K562 (cell line): ENCODE measurements around the gene SNX15.

Experiments
- BRD4 ChIP-seq: fragments of 200-600 bp; sonication (generic); IDR thresholded peaks from 2 replicates; pipeline ENCODE4 v1.6.1; 2017; ENCODE audit warnings: inconsistent platforms
- NONO ChIP-seq, 2 experiments: fragments of 200-400 bp in 1 of 2; fragments of 450-650 bp in 1 of 2; formaldehyde crosslinking in 1 of 2; IDR thresholded peaks; 2 replicates each; pipeline ENCODE4 v1.6.1; 2017; ENCODE audit warnings: low read depth in 2 of 2, mild to moderate bottlenecking in 2 of 2, moderate library complexity in 2 of 2, low read length in 1 of 2
- POLR2A ChIP-seq: fragments of 450-650 bp; conservative IDR thresholded peaks from 2 replicates; pipeline ENCODE4 v1.6.1; 2016
- TF ChIP-seq, protein P1 (sequence below): fragments of 150-350 bp; conservative IDR thresholded peaks from 2 replicates; pipeline ENCODE4 v1.6.1; 2014; ENCODE audit warnings: low read length

- no peak for TF ChIP-seq POLR2A
- no peak for TF ChIP-seq NONO (IDR thresholded peaks at IDR 0.05; ENCODE audit: low read depth in 2 of 2, low read length in 1 of 2)
- TF ChIP-seq, protein P1, sequence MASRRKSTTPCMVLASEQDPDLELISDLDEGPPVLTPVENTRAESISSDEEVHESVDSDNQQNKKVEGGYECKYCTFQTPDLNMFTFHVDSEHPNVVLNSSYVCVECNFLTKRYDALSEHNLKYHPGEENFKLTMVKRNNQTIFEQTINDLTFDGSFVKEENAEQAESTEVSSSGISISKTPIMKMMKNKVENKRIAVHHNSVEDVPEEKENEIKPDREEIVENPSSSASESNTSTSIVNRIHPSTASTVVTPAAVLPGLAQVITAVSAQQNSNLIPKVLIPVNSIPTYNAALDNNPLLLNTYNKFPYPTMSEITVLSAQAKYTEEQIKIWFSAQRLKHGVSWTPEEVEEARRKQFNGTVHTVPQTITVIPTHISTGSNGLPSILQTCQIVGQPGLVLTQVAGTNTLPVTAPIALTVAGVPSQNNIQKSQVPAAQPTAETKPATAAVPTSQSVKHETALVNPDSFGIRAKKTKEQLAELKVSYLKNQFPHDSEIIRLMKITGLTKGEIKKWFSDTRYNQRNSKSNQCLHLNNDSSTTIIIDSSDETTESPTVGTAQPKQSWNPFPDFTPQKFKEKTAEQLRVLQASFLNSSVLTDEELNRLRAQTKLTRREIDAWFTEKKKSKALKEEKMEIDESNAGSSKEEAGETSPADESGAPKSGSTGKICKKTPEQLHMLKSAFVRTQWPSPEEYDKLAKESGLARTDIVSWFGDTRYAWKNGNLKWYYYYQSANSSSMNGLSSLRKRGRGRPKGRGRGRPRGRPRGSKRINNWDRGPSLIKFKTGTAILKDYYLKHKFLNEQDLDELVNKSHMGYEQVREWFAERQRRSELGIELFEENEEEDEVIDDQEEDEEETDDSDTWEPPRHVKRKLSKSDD = no peak
- no peak for TF ChIP-seq BRD4
These were observed 39.6 kb downstream of the SNX15 start for GRCh38 chr11:65066805-65067291.
